Adrenal gland (tissue), 12 donors: ENCODE measurements around the gene CFAP77. TPM values are rescaled to one million over a fixed set of nuclear protein-coding genes. Genes with fewer than 3 reads are reported as not detected.

Experiments
- DNase-seq, 7 donors: peaks; one replicate each; pipeline ENCODE4 v3.0.0-alpha.2; 2019 to 2020
- H3K27ac ChIP-seq, 5 donors: fragments of 200-600 bp; sonication (generic) in 4 of 5; 1 replicate in 3 of 5; 2 replicates in 2 of 5; pipeline versions ENCODE4 v1.5.1 to v1.8.0; 2016 to 2020; ENCODE audit warnings: mild to moderate bottlenecking in 1 of 5
- H3K27me3 ChIP-seq: fragments of 200-600 bp; 2 replicates; pipeline ENCODE4 v1.8.0; 2021
- H3K36me3 ChIP-seq, 2 donors: fragments of 200-600 bp; replicated peaks in 1 of 2; 1 replicate in 1 of 2; 2 replicates in 1 of 2; pipeline versions ENCODE4 v1.5.1 to v1.8.0; 2018 to 2022
- H3K4me1 ChIP-seq, 2 donors: fragments of 200-600 bp; replicated peaks in 1 of 2; 1 replicate in 1 of 2; 2 replicates in 1 of 2; pipeline versions ENCODE4 v1.5.1 to v1.8.0; 2018 to 2021
- H3K4me3 ChIP-seq, 4 donors: fragments of 200-600 bp; sonication (generic) in 3 of 4; one replicate each; pipeline ENCODE4 v1.5.1; 2016 to 2018
- H3K9me3 ChIP-seq, 3 donors: fragments of 200-600 bp; sonication (generic) in 1 of 3; replicated peaks in 1 of 3; 1 replicate in 2 of 3; 2 replicates in 1 of 3; pipeline versions ENCODE4 v1.5.1 to v1.8.0; 2016 to 2021
- CTCF ChIP-seq, 6 experiments: fragments of 450-650 bp in 4 of 6; fragments of 200-600 bp in 2 of 6; sonication (generic) in 1 of 6; IDR thresholded peaks; 1 replicate in 5 of 6; 2 replicates in 1 of 6; pipeline versions ENCODE4 v1.5.1 to v1.8.0; 2016 to 2021; ENCODE audit warnings: antibody characterized with exemption in 6 of 6, mild to moderate bottlenecking in 2 of 6, moderate library complexity in 1 of 6
- POLR2A ChIP-seq, 2 donors: fragments of 450-650 bp; IDR thresholded peaks; one replicate each; pipeline ENCODE4 v1.6.1; 2017; ENCODE audit warnings: antibody characterized with exemption in 2 of 2, mild to moderate bottlenecking in 2 of 2, moderate library complexity in 1 of 2
- WGBS, 4 donors: extraction: QIAGEN DNeasy Blood & Tissue Kit in 2 of 4; methylation state at CpG; one replicate each; pipeline versions ENCODE4 v1.1.5 to v1.1.7; 2013 to 2017; 5-methylcytosine and 5-hydroxymethylcytosine counted together
- intact Hi-C, 2 donors: fragments of 100-400 bp; cut with DNase I; formaldehyde crosslinking; loops; one replicate each; pipeline versions ENCODE4 v1.14.1 to v1.15.0; 2022 to 2023
- polyA plus RNA-seq, 3 donors: library from polyadenylated mRNA; stranded (reverse); fragments of 200-250 nt in 2 of 3; fragments of 350-450 nt in 1 of 3; fragmentation: Illumina TruSeq in 1 of 3; extraction: RNeasy Lipid Tissue Mini Kit (QIAGEN cat#74804) in 1 of 3; gene quantifications; one replicate each; pipeline ENCODE4 v1.2.3, GENCODE V29; 2013 to 2014
- total RNA-seq, 9 donors: library from RNA; depleted of rRNA in 4 of 9; stranded (reverse); fragments of >200 nt in 4 of 9; fragments of 120-200 nt in 1 of 9; fragmentation: NEBNext Ultra II Directional in 1 of 9; extraction: Animal tissue kit (Norgen Biotek cat#: 25700) in 1 of 9; gene quantifications; one replicate each; pipeline versions ENCODE4 v1.1.0 to v1.2.4, GENCODE V29; 2013 to 2023
- donor health status: healthy with polysubstance abuse.
- donor health status: Bipolar disorder and iron deficiency.
- donor health status: DM: yes; HTN: yes; CAD: no.
- donor health status: DM: no; HTN: no; CAD: no.
- donor health status: DM: no; HTN: no; CAD: no.
- donor health status: DM: yes; HTN: yes; CAD: no.

The CFAP77 gene
- total and polyA plus RNA-seq, 12 donors = not detected

- no peak for DNase-seq
- TF ChIP-seq CTCF (IDR thresholded peaks at IDR 0.05) = no peak
- TF ChIP-seq POLR2A (IDR thresholded peaks at IDR 0.05) = no peak
- H3K4me1 ChIP-seq = no peaks in the 10 kb centered on the region
- intact Hi-C loops = no loop called here
- no peaks in the 10 kb centered on the region for H3K36me3 ChIP-seq
- no peak overlapping the region for H3K4me3 ChIP-seq
- H3K27me3 ChIP-seq = peaks cover 20% of the 10 kb centered on the region
- H3K9me3 ChIP-seq = no peaks in the 10 kb centered on the region
- H3K27ac ChIP-seq = no peak overlapping the region
- 88 to 97% (median 90%) methylated on average over 3 of the region's 3 CpGs for WGBS, 4 donors
These were observed 36.9 kb downstream of the CFAP77 start for GRCh38 chr9:132446887-132447286.

- H3K4me3 ChIP-seq = no peak overlapping the region
- intact Hi-C loops = no loop called here
- TF ChIP-seq POLR2A (IDR thresholded peaks at IDR 0.05) = no peak
- TF ChIP-seq CTCF (IDR thresholded peaks at IDR 0.05) = no peak
- no peaks in the 10 kb centered on the region for H3K9me3 ChIP-seq
- no peak for DNase-seq
- 68 to 79% (median 73%) methylated on average over 20 of the region's 20 CpGs for WGBS, 4 donors
- no peaks in the 10 kb centered on the region for H3K4me1 ChIP-seq
- H3K27ac ChIP-seq = no peak overlapping the region
- H3K27me3 ChIP-seq = peaks cover 20% of the 10 kb centered on the region
- no peaks in the 10 kb centered on the region for H3K36me3 ChIP-seq
These were observed 37.3 kb downstream of the CFAP77 start for GRCh38 chr9:132447346-132447745.

GRCh38 chr9:132447902-132448301, 37.9 kb downstream of the CFAP77 start:
- Histone ChIP-seq H3K9me3 (no peaks in the 10 kb centered on the region), H3K4me1 (no peaks in the 10 kb centered on the region), H3K4me3 (no peak overlapping the region), H3K27me3 (peaks cover 20% of the 10 kb centered on the region), H3K27ac (no peak overlapping the region), H3K36me3 (no peaks in the 10 kb centered on the region)
- WGBS, 4 donors = 70 to 87% (median 84%) methylated on average over 4 of the region's 4 CpGs
- TF ChIP-seq CTCF (IDR thresholded peaks at IDR 0.05) = no peak
- no peak for TF ChIP-seq POLR2A (IDR thresholded peaks at IDR 0.05)
- DNase-seq = no peak
- intact Hi-C loops = no loop called here

GRCh38 chr9:132451276-132451675, 41.3 kb downstream of the CFAP77 start:
- no peaks in the 10 kb centered on the region for H3K9me3 ChIP-seq
- no peaks in the 10 kb centered on the region for H3K36me3 ChIP-seq
- H3K4me3 ChIP-seq = no peak overlapping the region
- intact Hi-C loops = no loop called here
- H3K27ac ChIP-seq = no peak overlapping the region
- no peak for DNase-seq
- TF ChIP-seq POLR2A (IDR thresholded peaks at IDR 0.05) = no peak
- no peak for TF ChIP-seq CTCF (IDR thresholded peaks at IDR 0.05)
- 82 to 84% (median 84%) methylated on average over 7 to 10 of the region's 10 CpGs for WGBS, 4 donors
- peaks cover 11% of the 10 kb centered on the region for H3K27me3 ChIP-seq
- H3K4me1 ChIP-seq = no peaks in the 10 kb centered on the region
